ENCODE measurements around the gene FEM1C. TPM values are rescaled to one million over a fixed set of nuclear protein-coding genes. Genes with fewer than 3 reads are reported as not detected.

Gene FEM1C
- total RNA-seq, 1 donor from 2014 or later: 13.9 TPM

- peaks cover 8% of the 10 kb centered on the region for H3K4me1 Mint-ChIP-seq (ENCODE audit: low read depth)
- intact Hi-C loops (cut with micrococcal nuclease): no loop called here
- no peak overlapping the region for H3K4me3 Mint-ChIP-seq
- no peak overlapping the region for H3K27ac Mint-ChIP-seq
- DNase-seq (ENCODE audit: low spot score): no peak
- H3K9me3 Mint-ChIP-seq: no peaks in the 10 kb centered on the region
- no peaks in the 10 kb centered on the region for H3K36me3 Mint-ChIP-seq (ENCODE audit: low read depth)
- H3K27me3 Mint-ChIP-seq (ENCODE audit: insufficient read depth): peaks cover 10% of the 10 kb centered on the region
These were observed 8.5 kb upstream of the FEM1C start for GRCh38 chr5:115553082-115553481.

DNA sequence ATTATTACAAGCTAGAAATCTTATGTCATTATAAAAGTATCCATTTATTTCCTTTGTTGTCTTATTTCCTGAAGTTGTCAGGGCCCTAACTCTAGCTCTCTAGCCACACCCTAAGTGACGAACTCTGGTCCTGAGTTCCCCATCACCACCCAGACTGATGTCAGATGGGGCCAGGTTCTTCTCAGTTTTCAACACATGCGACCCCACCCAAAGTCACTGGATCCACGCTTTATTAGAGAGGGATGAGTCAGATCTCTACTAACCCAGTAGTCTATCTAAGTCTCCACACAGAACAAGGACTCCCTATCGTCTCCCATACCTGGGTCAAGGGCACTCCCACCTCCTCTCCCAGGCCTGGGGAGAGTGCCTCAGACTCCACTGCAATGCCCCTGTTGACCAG is 6.8 kb upstream of the FEM1C start:
- Mint-ChIP-seq H3K9me3 (peaks cover under 1% of the 10 kb centered on the region), H3K4me1 (ENCODE audit: low read depth) (no peaks in the 10 kb centered on the region), H3K27me3 (ENCODE audit: insufficient read depth) (peaks cover 8% of the 10 kb centered on the region), H3K4me3 (no peak overlapping the region), H3K27ac (no peak overlapping the region), H3K36me3 (ENCODE audit: low read depth) (no peaks in the 10 kb centered on the region)
- DNase-seq (ENCODE audit: low spot score): no peak
- intact Hi-C loops (cut with micrococcal nuclease): no loop called here

- H3K4me3 Mint-ChIP-seq: no peak overlapping the region
- H3K27me3 Mint-ChIP-seq (ENCODE audit: insufficient read depth): peaks cover 8% of the 10 kb centered on the region
- H3K27ac Mint-ChIP-seq: no peak overlapping the region
- H3K36me3 Mint-ChIP-seq (ENCODE audit: low read depth): peaks cover 3% of the 10 kb centered on the region
- DNase-seq (ENCODE audit: low spot score): no peak
- H3K9me3 Mint-ChIP-seq: peaks cover 10% of the 10 kb centered on the region
- peaks cover 8% of the 10 kb centered on the region for H3K4me1 Mint-ChIP-seq (ENCODE audit: low read depth)
- intact Hi-C loops (cut with micrococcal nuclease): no loop called here
These were observed 4.6 kb upstream of the FEM1C start for GRCh38 chr5:115549154-115549553.

DNA sequence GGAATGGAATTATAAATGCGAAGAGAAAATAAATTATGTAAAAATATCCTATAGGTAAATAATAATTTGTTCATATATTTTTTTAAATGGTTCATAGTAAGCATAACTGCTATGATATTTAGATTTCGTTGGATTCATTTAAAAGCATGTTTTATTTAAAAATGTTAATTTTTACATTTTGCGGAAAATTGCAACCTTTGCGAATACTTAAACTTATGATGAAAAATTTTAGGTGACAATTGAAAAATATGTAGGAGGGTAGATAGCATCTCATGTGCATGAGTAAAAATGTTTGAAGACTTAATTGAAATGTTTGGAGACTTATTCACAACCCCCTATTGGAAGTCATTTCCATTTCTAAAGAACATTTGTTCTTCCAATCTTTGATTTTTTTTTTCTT is 4.1 kb upstream of the FEM1C start:
- Mint-ChIP-seq H3K4me3 (no peak overlapping the region), H3K9me3 (peaks cover 10% of the 10 kb centered on the region), H3K27ac (no peak overlapping the region), H3K27me3 (ENCODE audit: insufficient read depth) (peaks cover 8% of the 10 kb centered on the region), H3K36me3 (ENCODE audit: low read depth) (peaks cover 3% of the 10 kb centered on the region), H3K4me1 (ENCODE audit: low read depth) (peaks cover 8% of the 10 kb centered on the region)
- intact Hi-C loops (cut with micrococcal nuclease): no loop called here
- DNase-seq (ENCODE audit: low spot score): no peak

DNA sequence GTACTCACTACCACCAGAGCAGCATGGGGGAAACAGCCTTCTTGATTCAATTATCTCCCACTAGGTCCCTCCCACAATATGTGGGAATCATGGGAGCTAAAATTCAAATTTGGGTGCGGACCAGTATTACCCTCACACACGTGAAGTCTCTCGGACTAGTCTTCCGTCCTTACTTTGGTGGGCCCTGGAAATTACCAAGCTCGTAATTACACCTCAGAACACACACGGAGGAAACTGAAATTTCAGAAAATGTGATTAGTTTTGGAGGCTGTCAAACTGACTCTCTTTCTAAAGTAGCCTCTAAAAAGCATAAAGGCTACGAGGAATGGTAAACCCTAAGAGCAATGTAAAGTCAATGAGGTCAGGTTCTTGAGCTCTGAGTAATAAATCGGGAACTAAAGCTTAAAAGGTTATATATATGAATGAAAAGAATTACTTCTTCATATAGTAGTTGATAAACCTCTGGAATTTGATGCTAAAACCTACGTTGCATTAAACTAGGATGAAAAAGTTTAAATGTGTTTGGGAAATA is 842 bp upstream of the FEM1C start:
- Mint-ChIP-seq H3K4me3 (peak overlapping the region; percentile 99), H3K27me3 (ENCODE audit: insufficient read depth) (no peaks in the 10 kb centered on the region), H3K27ac (no peak overlapping the region), H3K4me1 (ENCODE audit: low read depth) (peaks cover 38% of the 10 kb centered on the region), H3K36me3 (ENCODE audit: low read depth) (peaks cover 33% of the 10 kb centered on the region), H3K9me3 (peaks cover 10% of the 10 kb centered on the region)
- intact Hi-C loops (cut with micrococcal nuclease): loop anchor here (1.0 to 2.0 kb wide), 3 partner anchors 283 to 539 kb away; partner anchors contain the start of genes COMMD10 and PGGT1B
- no peak for DNase-seq (ENCODE audit: low spot score)

GRCh38 chr5:115544043-115544435 is 536 bp downstream of the FEM1C start:
- Mint-ChIP-seq H3K27ac (peak overlapping the region; percentile 96), H3K4me3 (peak overlapping the region; percentile 99), H3K27me3 (ENCODE audit: insufficient read depth) (no peaks in the 10 kb centered on the region), H3K36me3 (ENCODE audit: low read depth) (peaks cover 43% of the 10 kb centered on the region), H3K9me3 (peaks cover 10% of the 10 kb centered on the region), H3K4me1 (ENCODE audit: low read depth) (peaks cover 51% of the 10 kb centered on the region)
- DNase-seq (ENCODE audit: low spot score): no peak
- intact Hi-C loops (cut with micrococcal nuclease): loop anchor here (1.0 to 5.0 kb wide), 11 partner anchors 30 to 541 kb away; partner anchors contain the start of genes AP3S1, ATG12, CCDC112 and COMMD10

DNA sequence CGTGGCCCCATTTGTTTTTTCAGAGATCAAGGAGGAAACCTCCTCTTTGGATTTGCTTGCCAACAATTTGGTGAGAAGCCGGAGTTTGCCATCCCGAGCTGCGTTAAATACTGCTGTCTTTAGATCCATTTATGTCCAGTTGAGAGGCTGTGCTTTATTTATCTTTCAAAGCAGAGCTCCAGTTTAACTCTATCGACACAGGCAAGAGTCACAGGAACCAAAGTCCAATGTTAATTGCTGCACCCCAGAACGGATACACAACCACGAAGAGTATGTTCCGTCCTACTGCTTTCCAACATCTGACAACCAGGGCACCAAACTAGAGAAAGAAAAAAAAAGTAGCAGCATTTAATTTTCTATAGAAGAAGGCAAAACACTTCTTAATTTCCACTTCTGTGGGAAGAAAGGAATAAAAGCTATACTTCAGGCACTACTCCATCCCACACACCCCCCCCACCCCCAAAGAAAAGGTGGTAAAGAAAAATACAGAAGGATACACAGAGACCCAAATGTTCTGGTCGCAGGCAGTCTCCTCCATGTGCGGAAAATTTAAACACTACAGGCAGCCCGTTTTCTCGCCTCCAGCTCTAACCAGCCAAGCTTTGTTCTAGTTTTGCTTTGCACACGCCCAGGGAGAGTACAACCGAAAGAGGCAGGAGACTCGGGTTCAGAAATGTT is 1.1 kb downstream of the FEM1C start:
- Mint-ChIP-seq H3K36me3 (ENCODE audit: low read depth) (peaks cover 49% of the 10 kb centered on the region), H3K27me3 (ENCODE audit: insufficient read depth) (no peaks in the 10 kb centered on the region), H3K9me3 (peaks cover 10% of the 10 kb centered on the region), H3K4me1 (ENCODE audit: low read depth) (peaks cover 57% of the 10 kb centered on the region), H3K4me3 (peak overlapping the region; percentile 99), H3K27ac (peak overlapping the region; percentile 96)
- intact Hi-C loops (cut with micrococcal nuclease): loop anchor here (1.0 to 5.0 kb wide), 11 partner anchors 31 to 541 kb away; partner anchors contain the start of genes AP3S1, ATG12, CCDC112 and COMMD10
- DNase-seq (ENCODE audit: low spot score): peak; percentile 57

DNA sequence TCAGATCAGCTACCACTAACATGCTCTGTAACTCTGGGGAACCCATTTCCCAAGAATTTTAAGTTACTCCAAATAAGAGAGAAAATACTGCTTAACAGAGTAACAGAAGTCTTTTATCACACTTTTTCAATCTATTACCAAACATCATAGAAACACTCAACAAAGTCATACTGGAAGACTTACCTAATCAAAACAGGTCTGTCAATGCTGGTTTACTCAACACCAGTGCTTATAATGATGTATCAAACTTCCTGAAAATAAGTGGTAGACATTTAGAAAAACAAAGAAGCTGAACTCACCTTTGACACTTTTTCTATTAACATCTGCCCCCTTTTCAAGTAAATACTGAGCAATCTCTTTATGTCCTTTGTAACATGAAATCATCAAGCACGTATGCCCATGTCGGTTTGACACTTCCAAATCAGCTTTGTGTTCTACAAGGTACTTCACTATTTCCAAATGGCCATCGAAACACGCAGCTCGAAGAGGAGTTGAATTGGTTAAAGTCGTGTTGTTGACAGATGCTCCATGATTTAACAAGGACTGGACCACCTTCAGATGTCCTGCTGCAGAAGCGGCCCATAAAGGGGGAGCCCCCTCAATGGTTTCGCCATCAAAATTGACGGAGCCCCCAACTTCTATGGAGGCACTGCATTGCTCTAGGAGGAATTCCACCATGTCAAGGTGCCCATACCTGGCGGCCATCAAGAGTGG is 1.8 kb downstream of the FEM1C start:
- Mint-ChIP-seq H3K4me1 (ENCODE audit: low read depth) (peaks cover 64% of the 10 kb centered on the region), H3K4me3 (peak overlapping the region; percentile 99), H3K9me3 (peaks cover 10% of the 10 kb centered on the region), H3K27me3 (ENCODE audit: insufficient read depth) (no peaks in the 10 kb centered on the region), H3K27ac (peak overlapping the region; percentile 96), H3K36me3 (ENCODE audit: low read depth) (peaks cover 53% of the 10 kb centered on the region)
- DNase-seq (ENCODE audit: low spot score): no peak
- intact Hi-C loops (cut with micrococcal nuclease): loop anchor here (1.0 to 5.0 kb wide), 2 partner anchors 11 to 166 kb away; no protein-coding TSS in a partner anchor

DNA sequence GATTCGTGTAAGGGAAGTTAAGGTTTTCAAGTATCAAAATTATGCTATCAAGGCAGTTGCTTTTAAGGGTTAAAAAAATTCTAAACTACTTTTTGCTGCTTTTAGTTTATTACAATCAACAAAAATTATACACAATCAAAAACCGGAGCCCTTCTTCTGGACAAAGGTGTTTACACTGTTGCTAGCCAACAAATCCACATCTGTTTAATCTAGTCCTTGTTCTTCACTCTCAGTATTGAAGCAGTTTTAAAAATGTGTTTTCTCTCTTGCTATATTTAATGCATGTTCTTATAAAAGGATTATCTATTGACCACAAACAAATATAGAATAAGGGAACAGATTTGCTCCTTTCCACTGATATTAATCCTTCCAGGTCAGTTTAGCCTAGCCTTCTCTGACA is 2.5 kb downstream of the FEM1C start:
- H3K4me3 Mint-ChIP-seq: peak overlapping the region; percentile 99
- peak overlapping the region; percentile 70 for H3K27ac Mint-ChIP-seq
- intact Hi-C loops (cut with micrococcal nuclease): loop anchor here (1.0 to 5.0 kb wide), 2 partner anchors 10 to 165 kb away; no protein-coding TSS in a partner anchor
- H3K36me3 Mint-ChIP-seq (ENCODE audit: low read depth): peaks cover 57% of the 10 kb centered on the region
- DNase-seq (ENCODE audit: low spot score): no peak
- peaks cover 10% of the 10 kb centered on the region for H3K9me3 Mint-ChIP-seq
- H3K27me3 Mint-ChIP-seq (ENCODE audit: insufficient read depth): no peaks in the 10 kb centered on the region
- H3K4me1 Mint-ChIP-seq (ENCODE audit: low read depth): peaks cover 71% of the 10 kb centered on the region

DNA sequence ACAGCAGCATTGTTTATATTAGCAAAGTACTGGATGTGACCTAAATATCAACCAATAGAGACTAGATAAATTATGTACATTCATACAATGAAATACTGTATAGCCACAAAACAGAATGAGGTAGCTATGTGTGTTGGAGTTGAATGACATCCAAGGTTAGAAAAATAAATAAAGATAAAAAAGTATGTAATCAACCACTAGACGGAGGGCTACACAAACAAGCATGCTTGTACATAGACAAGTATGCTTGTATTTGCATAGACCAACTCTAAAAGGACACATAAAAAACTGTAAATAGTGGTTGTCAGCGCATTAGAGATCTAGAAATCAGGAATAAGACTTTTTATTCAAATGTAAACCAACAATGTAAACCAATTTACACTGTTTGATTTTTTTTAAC is 3.0 kb downstream of the FEM1C start:
- H3K27me3 Mint-ChIP-seq (ENCODE audit: insufficient read depth): no peaks in the 10 kb centered on the region
- no peak overlapping the region for H3K27ac Mint-ChIP-seq
- H3K9me3 Mint-ChIP-seq: peaks cover 10% of the 10 kb centered on the region
- intact Hi-C loops (cut with micrococcal nuclease): loop anchor here (1.0 to 5.0 kb wide), 2 partner anchors 9 to 164 kb away; no protein-coding TSS in a partner anchor
- H3K36me3 Mint-ChIP-seq (ENCODE audit: low read depth): peaks cover 62% of the 10 kb centered on the region
- no peak for DNase-seq (ENCODE audit: low spot score)
- peaks cover 76% of the 10 kb centered on the region for H3K4me1 Mint-ChIP-seq (ENCODE audit: low read depth)
- H3K4me3 Mint-ChIP-seq: peak overlapping the region; percentile 99

- intact Hi-C loops (cut with micrococcal nuclease): no loop called here
- H3K4me3 Mint-ChIP-seq: no peak overlapping the region
- H3K4me1 Mint-ChIP-seq (ENCODE audit: low read depth): peaks cover 76% of the 10 kb centered on the region
- no peaks in the 10 kb centered on the region for H3K27me3 Mint-ChIP-seq (ENCODE audit: insufficient read depth)
- no peak for DNase-seq (ENCODE audit: low spot score)
- H3K36me3 Mint-ChIP-seq (ENCODE audit: low read depth): peaks cover 57% of the 10 kb centered on the region
- H3K9me3 Mint-ChIP-seq: no peaks in the 10 kb centered on the region
- no peak overlapping the region for H3K27ac Mint-ChIP-seq
These were observed 9.0 kb downstream of the FEM1C start for GRCh38 chr5:115535479-115536035.

DNA sequence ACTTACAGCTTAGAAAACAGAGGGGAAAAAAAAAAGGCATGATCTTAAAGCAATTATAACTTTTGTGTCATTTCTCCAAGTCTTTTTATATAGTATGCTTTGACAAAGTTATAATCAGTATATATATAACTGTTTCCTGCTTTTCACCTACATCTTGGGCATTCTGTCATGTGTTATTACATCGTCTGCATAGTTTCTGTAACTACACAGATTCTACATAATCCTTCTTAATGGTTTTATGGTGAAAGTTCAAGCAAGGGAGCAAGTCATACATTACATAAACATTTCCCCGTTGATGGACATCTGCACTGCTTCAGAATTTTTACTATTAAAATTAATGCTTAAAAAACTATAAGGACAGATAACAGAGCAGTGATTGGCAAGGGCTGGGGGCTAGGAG is 12.1 kb downstream of the FEM1C start:
- H3K36me3 Mint-ChIP-seq (ENCODE audit: low read depth): peaks cover 39% of the 10 kb centered on the region
- H3K4me1 Mint-ChIP-seq (ENCODE audit: low read depth): peaks cover 65% of the 10 kb centered on the region
- intact Hi-C loops (cut with micrococcal nuclease): loop anchor here (1.0 kb wide), 1 partner anchor 10 kb away; no protein-coding TSS in a partner anchor
- H3K27ac Mint-ChIP-seq: no peak overlapping the region
- no peak overlapping the region for H3K4me3 Mint-ChIP-seq
- DNase-seq (ENCODE audit: low spot score): no peak
- no peaks in the 10 kb centered on the region for H3K27me3 Mint-ChIP-seq (ENCODE audit: insufficient read depth)
- H3K9me3 Mint-ChIP-seq: no peaks in the 10 kb centered on the region
